DND-41 (cell line): ENCODE results near the gene LCE1D.

Experiments
- ATAC-seq: fragments of 200-7000 bp; cut with Tn5 transposase; 3 replicates; pipeline ENCODE4 v1.9.1; 2021; ENCODE audit warnings: low read depth; ENCODE audit not compliant: insufficient read depth
- DNase-seq: peaks from one replicate; pipeline ENCODE4 v3.0.0-alpha.2; 2020
- H2AFZ ChIP-seq: 2 replicates; pipeline ENCODE4 v1.6.0; 2012; ENCODE audit warnings: low read depth, low read length
- H3K27ac ChIP-seq: 2 replicates; pipeline ENCODE4 v1.5.1; 2012; ENCODE audit warnings: low read length, inconsistent platforms
- H3K27me3 ChIP-seq: fragments of 200-600 bp; sonication (generic); 2 replicates; pipeline ENCODE4 v1.6.0; 2012; ENCODE audit warnings: low read length, mild to moderate bottlenecking, inconsistent platforms; ENCODE audit not compliant: insufficient read depth, poor library complexity
- H3K36me3 ChIP-seq: 2 replicates; pipeline ENCODE4 v1.5.1; 2012; ENCODE audit warnings: low read length, inconsistent platforms; ENCODE audit not compliant: insufficient read depth
- H3K4me1 ChIP-seq: 2 replicates; pipeline ENCODE4 v1.5.1; 2012; ENCODE audit warnings: mild to moderate bottlenecking, low read length; ENCODE audit not compliant: insufficient read depth
- H3K4me2 ChIP-seq: 2 replicates; pipeline ENCODE4 v1.6.0; 2012; ENCODE audit warnings: mild to moderate bottlenecking, moderate library complexity, low read length, inconsistent platforms; ENCODE audit not compliant: insufficient read depth
- H3K4me3 ChIP-seq, 2 experiments: fragments of 200-600 bp in 1 of 2; shearing (Covaris generic) in 1 of 2; 2 replicates each; pipeline ENCODE4 v1.5.1; 2012 to 2016; ENCODE audit warnings: inconsistent platforms in 2 of 2, low read length in 2 of 2, mild to moderate bottlenecking in 2 of 2, low read depth in 1 of 2, moderate library complexity in 1 of 2
- H3K79me2 ChIP-seq: 2 replicates; pipeline ENCODE4 v1.6.0; 2012; ENCODE audit warnings: low read length, inconsistent platforms; ENCODE audit not compliant: insufficient read depth
- H3K9ac ChIP-seq: 2 replicates; pipeline ENCODE4 v1.6.0; 2012; ENCODE audit warnings: low read depth, mild to moderate bottlenecking, inconsistent platforms, low read length, moderate library complexity
- H3K9me3 ChIP-seq: 2 replicates; pipeline ENCODE4 v1.5.1; 2012; ENCODE audit warnings: low read length, moderate library complexity, mild to moderate bottlenecking, inconsistent platforms; ENCODE audit not compliant: insufficient read depth, severe bottlenecking
- H4K20me1 ChIP-seq: 2 replicates; pipeline ENCODE4 v1.6.0; 2012; ENCODE audit warnings: low read length; ENCODE audit not compliant: insufficient read depth
- EZH2 ChIP-seq: IDR thresholded peaks from 3 replicates; pipeline ENCODE4 v1.6.1; 2012; ENCODE audit warnings: borderline replicate concordance, low read depth, mild to moderate bottlenecking, moderate library complexity, low read length, inconsistent platforms; ENCODE audit not compliant: severe bottlenecking
- TF ChIP-seq, protein P1 (sequence below): IDR thresholded peaks from 2 replicates; pipeline ENCODE4 v1.5.1; 2012; ENCODE audit warnings: borderline replicate concordance, low read length, moderate library complexity, mild to moderate bottlenecking; ENCODE audit not compliant: poor library complexity, severe bottlenecking; ENCODE audit errors: extremely low read depth

Gene LCE1D

DNA sequence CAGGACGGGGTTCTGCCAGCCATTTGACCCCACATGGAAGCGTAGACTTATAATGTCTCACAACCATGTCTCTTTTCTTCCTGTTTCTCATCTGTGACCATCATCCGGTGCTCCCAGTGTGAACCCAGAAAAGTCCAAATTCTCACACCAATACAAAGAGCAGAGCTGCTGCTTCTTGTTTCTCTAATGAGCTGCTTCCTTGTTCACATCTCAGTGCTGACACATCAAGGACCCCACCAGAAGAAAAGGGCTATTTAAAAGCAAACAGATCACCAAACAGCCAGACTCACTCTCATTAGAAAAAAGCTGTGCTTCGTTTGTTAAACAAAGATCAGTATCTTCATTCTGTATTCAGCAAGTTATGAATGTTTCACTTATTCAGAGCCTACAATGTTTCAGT is 835 bp upstream of the LCE1D start:
- ATAC-seq (no peak), DNase-seq (no peak)
- Histone ChIP-seq H3K79me2 (no peaks in the 10 kb centered on the region), H3K27ac (no peak overlapping the region), H3K9ac (no peak overlapping the region), H3K4me2 (no peak overlapping the region), H3K4me1 (no peaks in the 10 kb centered on the region), H3K4me3 (no peak overlapping the region), H3K9me3 (no peaks in the 10 kb centered on the region), H2AFZ (no peak overlapping the region), H3K36me3 (no peaks in the 10 kb centered on the region), H4K20me1 (no peaks in the 10 kb centered on the region), H3K27me3 (no peaks in the 10 kb centered on the region)
- TF ChIP-seq, protein P1, sequence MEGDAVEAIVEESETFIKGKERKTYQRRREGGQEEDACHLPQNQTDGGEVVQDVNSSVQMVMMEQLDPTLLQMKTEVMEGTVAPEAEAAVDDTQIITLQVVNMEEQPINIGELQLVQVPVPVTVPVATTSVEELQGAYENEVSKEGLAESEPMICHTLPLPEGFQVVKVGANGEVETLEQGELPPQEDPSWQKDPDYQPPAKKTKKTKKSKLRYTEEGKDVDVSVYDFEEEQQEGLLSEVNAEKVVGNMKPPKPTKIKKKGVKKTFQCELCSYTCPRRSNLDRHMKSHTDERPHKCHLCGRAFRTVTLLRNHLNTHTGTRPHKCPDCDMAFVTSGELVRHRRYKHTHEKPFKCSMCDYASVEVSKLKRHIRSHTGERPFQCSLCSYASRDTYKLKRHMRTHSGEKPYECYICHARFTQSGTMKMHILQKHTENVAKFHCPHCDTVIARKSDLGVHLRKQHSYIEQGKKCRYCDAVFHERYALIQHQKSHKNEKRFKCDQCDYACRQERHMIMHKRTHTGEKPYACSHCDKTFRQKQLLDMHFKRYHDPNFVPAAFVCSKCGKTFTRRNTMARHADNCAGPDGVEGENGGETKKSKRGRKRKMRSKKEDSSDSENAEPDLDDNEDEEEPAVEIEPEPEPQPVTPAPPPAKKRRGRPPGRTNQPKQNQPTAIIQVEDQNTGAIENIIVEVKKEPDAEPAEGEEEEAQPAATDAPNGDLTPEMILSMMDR, result no peak
- TF ChIP-seq EZH2, result no peak

DNA sequence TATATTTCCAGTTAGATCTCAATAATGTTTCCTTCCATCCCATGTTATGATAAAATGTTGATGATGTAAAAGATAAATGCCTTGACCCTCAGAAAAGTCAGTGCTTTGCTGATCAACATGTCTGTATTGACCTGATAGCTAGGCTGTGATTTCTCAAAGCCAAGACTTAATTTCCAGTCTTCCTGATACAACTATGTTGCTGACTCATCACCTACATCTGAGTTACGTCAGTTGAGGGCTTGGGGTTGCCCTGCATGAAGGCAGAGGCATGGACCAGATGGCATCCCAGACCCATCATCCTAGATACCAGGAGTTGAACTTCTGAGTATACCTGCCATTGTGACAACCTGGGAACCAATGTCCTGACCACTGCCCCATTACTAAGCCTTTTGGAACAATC is 4.8 kb downstream of the LCE1D start:
- no peak for DNase-seq
- TF ChIP-seq, protein P1, result no peak
- TF ChIP-seq EZH2, result no peak
- H3K27ac ChIP-seq, result no peak overlapping the region

DNA sequence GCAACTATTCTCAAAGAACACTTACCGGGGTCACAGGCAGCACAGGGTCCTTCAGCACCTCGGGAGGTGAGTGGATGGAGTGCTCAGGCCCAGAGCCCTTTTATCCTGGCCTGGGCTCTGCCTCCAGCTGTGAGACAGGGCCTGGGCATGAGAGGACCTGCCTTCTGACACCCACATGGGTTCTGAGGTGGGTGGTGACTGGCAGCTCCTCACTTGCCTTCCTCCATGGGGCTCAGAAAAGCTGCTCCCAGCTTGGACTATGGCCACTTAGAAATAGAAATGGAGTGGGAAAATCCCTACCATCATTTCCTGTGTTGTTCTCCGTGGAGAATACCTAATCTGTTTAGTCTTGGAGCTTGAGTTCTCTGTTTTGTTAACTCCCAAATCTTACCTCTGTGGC is 10.1 kb downstream of the LCE1D start, which contains the start of gene LCE1C:
LCE1C (minus strand) TSS at position 76 of the 400 bp plus-strand sequence. CDS start 1,173 bp downstream, outside the sequence.
- TF ChIP-seq, protein P1, result no peak
- no peak for TF ChIP-seq EZH2
- Histone ChIP-seq H3K27me3 (peaks cover 6% of the 10 kb centered on the region), H2AFZ (no peak within 1 kb of the TSS), H3K9ac (no peak within 1 kb of the TSS), H3K4me2 (no peak within 1 kb of the TSS), H3K4me1 (no peaks in the 10 kb centered on the region), H3K36me3 (no peaks in the 10 kb centered on the region), H3K79me2 (no peaks in the 10 kb centered on the region), H4K20me1 (peaks cover 3% of the 10 kb centered on the region; the same call in 1 of the 2 replicates), H3K9me3 (no peaks in the 10 kb centered on the region), H3K27ac (no peak within 1 kb of the TSS), H3K4me3 (no peak within 1 kb of the TSS)
- ATAC-seq (no peak), DNase-seq (no peak)

More for the DNA sequence above, 4.8 kb downstream of the LCE1D start:
- Histone ChIP-seq H4K20me1 (0 out of 2 replicates have a peak, but pooled peaks cover under 1% of the 10 kb centered on the region), H3K9me3 (no peaks in the 10 kb centered on the region), H2AFZ (no peak overlapping the region), H3K79me2 (no peaks in the 10 kb centered on the region), H3K9ac (no peak overlapping the region), H3K27me3 (peaks cover 10% of the 10 kb centered on the region), H3K4me3 (no peak overlapping the region), H3K4me2 (no peak overlapping the region), H3K36me3 (no peaks in the 10 kb centered on the region), H3K4me1 (no peaks in the 10 kb centered on the region)
- no peak for ATAC-seq
